H1 (cell line): ENCODE results near the gene HOXD10. TPM values are rescaled to one million over a fixed set of nuclear protein-coding genes. Genes with fewer than 3 reads are reported as not detected.

Source experiments
- MAFK ChIP-seq: IDR thresholded peaks from 2 replicates; pipeline ENCODE4 v1.6.1; 2012; ENCODE audit warnings: low read depth, mild to moderate bottlenecking, improper control_type of control experiment, low read length
- SIN3A ChIP-seq, 2 experiments: IDR thresholded peaks in 1 of 2; conservative IDR thresholded peaks in 1 of 2; 2 replicates each; pipeline ENCODE4 v1.6.1; 2011 to 2012; ENCODE audit warnings: low read length in 2 of 2, improper control_type of control experiment in 1 of 2, low read depth in 1 of 2, mild to moderate bottlenecking in 1 of 2
- polyA plus RNA-seq, 7 experiments: library from polyadenylated mRNA; depleted of rRNA in 3 of 7; stranded (reverse) in 5 of 7; unstranded in 2 of 7; fragments of >200 nt in 5 of 7; fragments of 200-250 nt in 2 of 7; gene quantifications; 1 replicate in 5 of 7; 2 replicates in 1 of 7; 4 replicates in 1 of 7; pipeline versions ENCODE4 v1.2.1 to v1.2.3, GENCODE V29; 2011 to 2013; ENCODE audit warnings: missing spikeins in 2 of 7, mixed read lengths in 2 of 7
- total RNA-seq: library from RNA; stranded (reverse); fragmentation: NEBNext Ultra II Directional; extraction: Animal tissue kit (Norgen Biotek cat#: 25700); gene quantifications from 2 replicates; pipeline ENCODE4 v1.2.1, GENCODE V29; 2021

Gene HOXD10
- total and polyA plus RNA-seq, 2 of the 8 experiments (the other 6 are each of a cell fraction or from before 2014, with no cell fraction given), result not detected

DNA sequence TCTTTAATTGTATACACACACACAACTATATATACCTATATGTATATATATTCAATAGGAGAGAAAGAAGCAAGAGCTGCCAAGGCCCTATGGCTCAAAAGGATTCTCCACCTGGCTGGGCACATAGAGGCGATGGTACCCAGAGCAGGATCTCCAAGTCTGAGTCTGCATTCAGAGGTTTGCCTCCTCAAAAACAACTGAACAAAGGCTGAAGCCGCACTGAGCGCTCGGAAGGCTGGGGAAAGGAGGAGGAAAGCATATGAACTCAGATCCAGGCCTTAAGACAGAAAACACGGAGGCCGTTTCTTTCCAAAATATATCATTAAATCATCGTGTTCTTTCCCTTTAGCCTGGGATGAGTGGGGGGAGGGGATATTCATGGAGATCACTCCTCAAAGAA is 13.4 kb upstream of the HOXD10 start (continued):
- TF ChIP-seq SIN3A (conservative IDR thresholded peaks at IDR 0.05 in 1 of 2, IDR thresholded peaks at IDR 0.05 in 1 of 2; ENCODE audit: low read depth in 1 of 2, low read length in 2 of 2) (no peak), MAFK (no peak)
